Stimulated activated memory B cell treated with anti-CD40 and anti-IgM and Interleukin-4, amounts not matched to agents 10 μg/mL and 1 μg/mL and 100 μg/mL, for 72 hours (primary cell): ENCODE results near the gene POU3F1.
A peak's percentile ranks its signal among the peaks of the same experiment; 100 is the strongest.

ENCODE experiments used
- ATAC-seq: fragments of 150-1000 bp; cut with Tn5 transposase; 2 replicates; pipeline ENCODE4 v1.10.0; 2021
- H3K27ac Mint-ChIP-seq: one replicate; pipeline ENCODE4 v1.8.0; 2022; ENCODE audit warnings: mild to moderate bottlenecking, mixed read lengths
- H3K27me3 Mint-ChIP-seq: one replicate; pipeline ENCODE4 v1.8.0; 2022; ENCODE audit warnings: mixed read lengths
- H3K36me3 Mint-ChIP-seq: one replicate; pipeline ENCODE4 v1.8.0; 2022; ENCODE audit warnings: mixed read lengths
- H3K4me1 Mint-ChIP-seq: one replicate; pipeline ENCODE4 v1.8.0; 2022; ENCODE audit warnings: mixed read lengths
- H3K4me3 Mint-ChIP-seq: one replicate; pipeline ENCODE4 v1.8.0; 2022; ENCODE audit warnings: mild to moderate bottlenecking, moderate library complexity, mixed read lengths
- H3K9me3 Mint-ChIP-seq: one replicate; pipeline ENCODE4 v1.8.0; 2022; ENCODE audit warnings: mixed read lengths

The POU3F1 gene

GRCh38 chr1:37998913-37999429 is 47.6 kb downstream of the POU3F1 start:
- peaks cover 9% of the 10 kb centered on the region for H3K27me3 Mint-ChIP-seq
- H3K4me1 Mint-ChIP-seq = peaks cover 17% of the 10 kb centered on the region
- H3K36me3 Mint-ChIP-seq = no peaks in the 10 kb centered on the region
- no peak overlapping the region for H3K4me3 Mint-ChIP-seq
- no peak for ATAC-seq
- no peaks in the 10 kb centered on the region for H3K9me3 Mint-ChIP-seq
- H3K27ac Mint-ChIP-seq = peak overlapping the region; percentile 77

DNA sequence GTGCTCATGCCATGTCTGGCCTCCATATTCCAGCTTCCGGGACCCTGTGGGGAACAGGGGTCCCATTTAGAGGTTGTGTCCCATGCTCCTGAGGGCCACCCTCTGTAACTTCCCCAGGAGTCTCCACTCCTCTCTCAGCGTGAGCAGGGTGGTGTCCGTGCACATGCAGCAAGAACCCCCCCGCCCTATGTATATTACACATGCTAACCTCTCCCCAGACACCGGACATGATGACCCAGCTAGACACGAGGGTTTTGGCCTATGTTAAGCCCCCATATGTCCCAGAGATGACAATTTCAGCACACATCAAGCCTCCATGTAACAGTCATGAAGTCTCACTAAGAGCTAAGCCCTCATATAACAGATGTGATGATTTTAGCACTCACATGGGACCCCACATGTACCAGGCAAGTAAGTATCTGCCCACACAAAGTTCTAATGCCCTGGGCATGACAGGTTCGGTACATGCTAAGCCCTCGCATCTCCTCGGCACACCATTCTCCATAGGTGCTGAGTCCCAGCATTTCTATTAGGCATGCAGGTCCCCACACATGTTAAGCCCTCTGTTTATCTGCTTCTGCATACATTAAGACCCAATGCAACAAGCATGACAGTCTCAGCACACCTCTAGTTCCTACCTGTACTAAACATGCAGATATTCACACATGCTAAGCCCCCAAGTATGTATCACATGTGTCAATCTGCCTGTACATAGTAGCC is 48.3 kb downstream of the POU3F1 start:
- no peaks in the 10 kb centered on the region for H3K9me3 Mint-ChIP-seq
- H3K4me1 Mint-ChIP-seq = peaks cover 17% of the 10 kb centered on the region
- H3K4me3 Mint-ChIP-seq = no peak overlapping the region
- peaks cover 1% of the 10 kb centered on the region for H3K27me3 Mint-ChIP-seq
- H3K27ac Mint-ChIP-seq = no peak overlapping the region
- H3K36me3 Mint-ChIP-seq = no peaks in the 10 kb centered on the region
- ATAC-seq = no peak

DNA sequence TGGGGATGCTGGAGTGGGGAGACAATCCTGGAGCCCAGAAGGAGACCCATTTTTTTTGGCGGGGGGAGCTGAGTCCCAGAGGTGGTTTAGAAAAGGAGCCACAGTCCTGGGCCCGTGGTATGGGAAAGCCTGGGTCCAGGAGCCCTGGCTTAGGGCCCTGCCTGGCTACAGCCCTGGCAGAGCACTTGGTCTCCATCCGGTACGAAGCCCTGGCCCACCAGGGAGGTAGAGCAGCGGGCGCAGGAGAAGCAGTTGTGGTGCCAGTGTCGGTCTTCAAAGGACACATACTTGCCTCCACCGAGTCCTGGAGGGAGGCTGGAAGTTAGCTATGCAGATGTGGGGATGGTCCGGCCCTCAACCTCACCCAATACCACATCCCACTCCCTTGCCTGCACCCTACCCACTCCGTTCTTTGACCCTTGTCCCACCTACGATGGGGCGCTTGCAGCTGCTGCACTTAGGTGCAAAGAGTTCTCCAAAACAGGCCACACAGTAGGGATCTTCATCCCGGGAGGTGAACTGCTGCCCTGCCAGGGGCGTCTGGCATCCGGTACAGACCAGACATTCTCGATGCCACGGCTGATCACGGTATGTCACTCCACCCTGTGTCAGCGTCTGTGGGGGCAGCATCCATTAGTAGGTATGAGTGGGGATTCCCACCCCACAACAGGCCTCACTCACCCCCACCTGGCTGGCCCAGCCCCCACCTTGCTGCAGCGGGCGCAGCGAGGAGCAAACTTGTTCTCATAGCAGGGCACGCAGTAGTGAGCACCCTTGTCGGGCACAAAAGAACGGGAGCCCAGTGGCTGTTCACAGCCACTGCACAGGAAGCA is 49.1 kb downstream of the POU3F1 start:
- H3K36me3 Mint-ChIP-seq = no peaks in the 10 kb centered on the region
- H3K27ac Mint-ChIP-seq = no peak overlapping the region
- H3K4me1 Mint-ChIP-seq = peaks cover 17% of the 10 kb centered on the region
- H3K27me3 Mint-ChIP-seq = no peaks in the 10 kb centered on the region
- H3K9me3 Mint-ChIP-seq = no peaks in the 10 kb centered on the region
- ATAC-seq = no peak
- no peak overlapping the region for H3K4me3 Mint-ChIP-seq

DNA sequence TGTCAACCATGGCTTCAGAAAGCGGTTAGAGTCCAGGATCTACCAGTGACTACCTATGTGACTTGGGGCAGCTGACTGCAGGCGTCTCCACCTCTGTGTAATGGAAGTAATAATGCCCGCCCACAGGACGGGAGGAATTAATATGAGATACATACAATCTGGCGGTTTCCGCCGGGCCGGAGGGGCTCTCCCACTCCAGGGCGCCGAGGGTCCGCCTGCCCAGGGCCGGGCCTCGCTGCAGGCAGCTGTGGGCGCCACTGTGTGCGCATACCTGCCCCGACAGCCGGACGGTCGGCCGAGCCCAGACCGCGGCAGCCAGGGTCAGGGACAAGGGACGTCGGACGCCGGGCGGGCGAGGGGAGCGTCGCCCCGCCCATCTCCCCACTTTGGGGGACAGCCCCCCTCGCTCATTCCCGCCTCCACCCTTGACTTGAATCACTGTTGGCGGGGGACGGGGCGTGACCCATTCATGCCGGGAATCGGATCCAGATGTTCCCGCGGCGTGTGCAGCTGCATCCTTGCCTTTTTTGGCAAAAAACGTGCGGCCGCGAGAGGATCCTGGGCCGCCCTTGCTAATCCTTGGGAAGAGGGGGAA is 50.7 kb downstream of the POU3F1 start:
- Mint-ChIP-seq H3K9me3 (no peaks in the 10 kb centered on the region), H3K4me3 (peak overlapping the region; percentile 60), H3K36me3 (no peaks in the 10 kb centered on the region), H3K27ac (peak overlapping the region; percentile 64), H3K27me3 (no peaks in the 10 kb centered on the region), H3K4me1 (peaks cover 17% of the 10 kb centered on the region)
- peak; percentile 58 for ATAC-seq

GRCh38 chr1:37994886-37995566 is 51.6 kb downstream of the POU3F1 start:
- Mint-ChIP-seq H3K27ac (peak overlapping the region; percentile 38), H3K4me1 (peaks cover 22% of the 10 kb centered on the region), H3K36me3 (no peaks in the 10 kb centered on the region), H3K27me3 (no peaks in the 10 kb centered on the region), H3K9me3 (no peaks in the 10 kb centered on the region), H3K4me3 (peak overlapping the region; percentile 60)
- ATAC-seq = no peak
